ENCODE data around the gene STARD13. TPM values are rescaled to one million over a fixed set of nuclear protein-coding genes. Genes with fewer than 3 reads are reported as not detected.

The STARD13 gene
- total RNA-seq, 2 experiments from 2014 or later = 0.02 to 0.25 TPM

DNA sequence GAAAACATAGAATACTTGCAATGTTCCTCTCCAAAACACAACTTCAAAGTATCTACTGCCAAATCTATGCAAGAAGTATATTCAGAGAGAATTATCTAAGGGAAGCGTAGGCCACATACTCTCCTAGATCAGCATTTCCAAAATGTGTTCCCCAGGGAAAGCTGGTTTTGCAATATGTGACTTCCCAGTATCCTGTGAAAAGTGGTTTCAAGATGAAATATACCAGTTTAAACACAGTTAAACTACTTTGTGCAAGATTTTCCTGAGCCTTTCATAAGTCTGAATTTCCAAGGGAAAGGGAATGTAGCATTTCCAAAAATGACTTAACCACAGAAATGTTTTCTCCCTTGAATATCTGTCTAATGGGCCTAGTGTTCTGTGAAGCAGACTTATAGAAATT is 7.6 kb downstream of the STARD13 start:
- no peaks in the 10 kb centered on the region for H3K9me3 Mint-ChIP-seq
- H3K4me1 Mint-ChIP-seq = no peaks in the 10 kb centered on the region
- DNase-seq = no peak
- POLR2A ChIA-PET = no interaction called here
- peaks cover 12% of the 10 kb centered on the region for H3K27me3 Mint-ChIP-seq
- H3K36me3 Mint-ChIP-seq (ENCODE audit: low read depth) = no peaks in the 10 kb centered on the region
- CTCF ChIA-PET = no interaction called here
- H3K27ac Mint-ChIP-seq = no peak overlapping the region
- H3K4me3 Mint-ChIP-seq = no peak overlapping the region

DNA sequence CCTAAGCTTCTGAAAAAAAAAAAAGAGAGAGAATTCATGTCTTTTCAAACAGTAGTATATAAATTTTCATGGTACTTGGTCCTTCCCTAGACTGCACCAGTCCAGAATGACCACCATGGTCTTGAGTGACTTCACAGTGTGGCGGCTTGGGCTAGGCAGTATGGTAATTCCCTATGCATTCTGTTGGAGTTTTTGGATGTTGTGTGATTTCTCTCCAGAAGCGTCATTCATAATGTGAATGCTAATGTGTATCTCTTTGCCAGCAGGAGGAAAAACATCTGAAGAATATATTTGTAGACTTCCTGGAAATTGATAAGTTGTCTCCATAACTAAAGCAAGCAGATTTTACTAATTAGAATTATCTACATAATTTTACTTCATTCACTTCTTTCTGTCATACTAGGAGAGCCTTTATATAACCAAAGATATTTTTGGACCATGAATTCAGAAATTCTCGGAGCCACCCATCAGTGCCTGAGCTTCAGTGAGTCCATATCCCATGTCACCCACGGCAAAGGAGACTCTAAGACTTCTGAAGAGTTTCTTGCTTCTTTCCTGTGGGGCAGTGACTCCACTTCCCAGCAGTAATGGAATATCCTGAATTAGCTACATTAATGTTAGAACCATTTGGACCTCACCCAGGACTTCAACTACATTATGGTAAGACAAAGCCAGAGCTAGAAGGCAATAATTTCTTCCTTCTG is 8.4 kb downstream of the STARD13 start:
- Mint-ChIP-seq H3K4me3 (no peak overlapping the region), H3K27me3 (peaks cover 18% of the 10 kb centered on the region), H3K36me3 (ENCODE audit: low read depth) (no peaks in the 10 kb centered on the region), H3K9me3 (no peaks in the 10 kb centered on the region), H3K27ac (no peak overlapping the region), H3K4me1 (no peaks in the 10 kb centered on the region)
- POLR2A ChIA-PET = interaction anchor here (0.7 kb wide), 1 partner anchor 120 kb away, joined by 3 read pairs; no protein-coding TSS in a partner anchor
- CTCF ChIA-PET = no interaction called here
- no peak for DNase-seq

DNA sequence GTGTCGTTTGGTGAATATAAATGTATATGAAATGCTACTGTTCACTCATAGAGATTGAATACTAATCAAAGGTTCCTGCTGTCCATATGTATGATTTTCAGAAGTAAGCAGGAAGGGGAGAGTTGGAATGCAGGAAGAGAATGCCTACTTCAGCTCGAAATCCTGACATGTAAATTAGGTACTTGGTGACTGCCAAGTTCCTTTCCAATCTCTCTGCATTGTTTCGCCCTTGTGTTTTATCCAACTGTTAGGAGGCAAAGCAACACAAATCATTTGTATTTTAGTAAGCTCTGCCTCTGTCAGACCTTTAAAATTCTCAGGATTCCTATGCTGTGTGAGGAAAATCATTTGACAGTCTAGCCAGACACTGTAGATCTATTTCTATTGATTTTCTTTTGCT is 9.0 kb downstream of the STARD13 start:
- Mint-ChIP-seq H3K4me1 (no peaks in the 10 kb centered on the region), H3K4me3 (no peak overlapping the region), H3K36me3 (ENCODE audit: low read depth) (no peaks in the 10 kb centered on the region), H3K27me3 (peaks cover 18% of the 10 kb centered on the region), H3K27ac (no peak overlapping the region), H3K9me3 (no peaks in the 10 kb centered on the region)
- ChIA-PET CTCF (no interaction called here), POLR2A (no interaction called here)
- DNase-seq = no peak

DNA sequence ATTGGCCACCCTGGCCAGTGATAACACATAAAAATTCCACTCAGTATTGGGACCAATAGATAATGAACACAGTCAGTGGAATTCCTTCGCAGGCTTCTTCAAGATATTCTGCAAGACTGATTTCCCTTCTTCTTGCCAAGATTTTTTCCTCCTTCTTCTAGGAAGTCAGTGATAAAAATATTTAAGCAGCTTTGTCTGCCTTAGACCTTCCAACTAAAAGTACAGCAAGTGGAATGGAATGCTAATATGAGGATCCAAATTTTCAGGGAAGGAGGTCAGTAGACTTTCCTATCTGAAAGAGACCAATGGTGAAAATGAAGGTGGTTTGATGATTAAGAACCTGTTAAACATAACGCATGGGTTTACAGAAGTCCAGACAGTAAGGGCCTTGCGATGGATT is 9.6 kb downstream of the STARD13 start:
- H3K9me3 Mint-ChIP-seq = no peaks in the 10 kb centered on the region
- POLR2A ChIA-PET = no interaction called here
- no peaks in the 10 kb centered on the region for H3K4me1 Mint-ChIP-seq

DNA sequence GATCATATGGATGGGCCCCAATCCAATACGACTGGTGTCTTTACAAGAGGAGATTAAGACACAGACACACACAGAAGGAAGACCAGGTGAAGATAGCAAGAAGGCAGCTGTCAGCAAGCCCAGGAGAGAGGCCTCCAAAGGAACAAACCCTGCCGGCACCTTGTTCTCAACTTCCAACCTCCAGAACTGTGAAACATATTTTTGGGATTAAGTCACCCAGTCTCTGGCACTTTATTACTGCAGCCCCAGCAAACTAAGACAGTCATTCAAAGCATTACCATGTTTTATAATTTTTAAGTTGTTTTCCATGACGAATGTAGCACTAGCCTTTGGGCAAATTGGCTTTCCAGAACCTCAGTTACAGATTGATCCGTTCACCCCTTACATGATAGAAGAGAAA is 11.3 kb downstream of the STARD13 start:
- H3K27ac Mint-ChIP-seq = no peak overlapping the region
- peaks cover 18% of the 10 kb centered on the region for H3K27me3 Mint-ChIP-seq
- DNase-seq = no peak
- no peaks in the 10 kb centered on the region for H3K4me1 Mint-ChIP-seq
- no peaks in the 10 kb centered on the region for H3K36me3 Mint-ChIP-seq (ENCODE audit: low read depth)
- H3K9me3 Mint-ChIP-seq = no peaks in the 10 kb centered on the region
- CTCF ChIA-PET = no interaction called here
- POLR2A ChIA-PET = no interaction called here
- no peak overlapping the region for H3K4me3 Mint-ChIP-seq

More for the DNA sequence above, 9.6 kb downstream of the STARD13 start:
- H3K27me3 Mint-ChIP-seq = peaks cover 18% of the 10 kb centered on the region
- no peak for DNase-seq
- no peak overlapping the region for H3K27ac Mint-ChIP-seq
- CTCF ChIA-PET = no interaction called here
- H3K4me3 Mint-ChIP-seq = no peak overlapping the region
- no peaks in the 10 kb centered on the region for H3K36me3 Mint-ChIP-seq (ENCODE audit: low read depth)

DNA sequence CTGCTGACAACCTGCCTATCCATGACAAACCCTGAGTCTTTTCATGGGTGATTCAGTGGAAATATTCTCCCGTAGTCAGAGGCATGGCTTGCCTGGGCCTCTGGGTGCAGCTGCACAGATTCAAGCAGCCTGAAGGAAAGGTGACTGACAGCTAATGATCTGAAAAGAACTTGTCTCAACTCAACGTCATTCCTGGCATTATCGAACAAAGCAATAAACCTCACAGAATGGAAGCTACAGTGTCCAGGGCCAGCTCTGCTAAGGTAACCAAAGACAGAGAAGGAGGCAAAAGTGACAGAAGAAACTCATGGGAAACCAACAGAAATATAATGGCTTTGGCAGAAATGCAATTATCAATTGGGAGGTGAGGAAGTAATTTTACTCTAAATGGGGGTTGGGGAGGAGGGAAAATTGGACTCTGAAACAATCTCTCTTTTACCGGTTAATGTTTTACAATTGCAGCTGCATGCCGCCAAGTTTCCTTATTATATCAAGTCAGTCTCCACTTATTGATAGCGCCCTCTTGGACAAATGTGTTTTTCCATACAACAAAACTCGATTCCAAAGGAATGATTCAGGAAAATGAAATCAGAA is 12.9 kb downstream of the STARD13 start:
- no peaks in the 10 kb centered on the region for H3K9me3 Mint-ChIP-seq
- ChIA-PET CTCF (interaction anchor here (0.7 kb wide), 1 partner anchor 35 kb away, joined by 3 read pairs; no protein-coding TSS in a partner anchor), POLR2A (no interaction called here)

DNA sequence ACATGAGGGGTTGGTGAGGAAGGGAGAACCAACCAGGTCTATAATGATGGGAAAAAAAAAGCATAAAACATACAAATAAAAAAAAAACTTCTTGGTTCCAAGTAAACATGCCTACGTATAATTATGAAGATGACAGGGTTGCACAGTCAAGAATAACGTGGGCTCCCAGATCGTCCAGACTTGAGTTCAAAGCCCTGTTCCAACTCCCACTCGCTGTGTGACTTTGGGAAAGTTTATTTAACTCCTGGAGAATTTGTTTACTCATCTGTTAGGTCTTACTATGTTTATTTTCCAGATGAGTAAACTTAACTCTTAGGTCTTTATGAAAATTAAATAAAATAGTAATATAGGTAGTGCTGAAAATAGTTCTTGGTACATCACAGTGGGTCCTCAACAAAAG is 13.8 kb downstream of the STARD13 start:
- ChIA-PET CTCF (interaction anchor here (0.7 kb wide), 1 partner anchor 36 kb away, joined by 3 read pairs; no protein-coding TSS in a partner anchor), POLR2A (no interaction called here)
- no peaks in the 10 kb centered on the region for H3K4me1 Mint-ChIP-seq
- no peaks in the 10 kb centered on the region for H3K9me3 Mint-ChIP-seq
- DNase-seq = no peak
- no peaks in the 10 kb centered on the region for H3K36me3 Mint-ChIP-seq (ENCODE audit: low read depth)
- no peak overlapping the region for H3K4me3 Mint-ChIP-seq
- peaks cover 11% of the 10 kb centered on the region for H3K27me3 Mint-ChIP-seq
- no peak overlapping the region for H3K27ac Mint-ChIP-seq

More for the DNA sequence above, 12.9 kb downstream of the STARD13 start:
- Mint-ChIP-seq H3K27ac (no peak overlapping the region), H3K4me3 (no peak overlapping the region), H3K36me3 (ENCODE audit: low read depth) (no peaks in the 10 kb centered on the region), H3K27me3 (peaks cover 12% of the 10 kb centered on the region), H3K4me1 (no peaks in the 10 kb centered on the region)
- DNase-seq = no peak

DNA sequence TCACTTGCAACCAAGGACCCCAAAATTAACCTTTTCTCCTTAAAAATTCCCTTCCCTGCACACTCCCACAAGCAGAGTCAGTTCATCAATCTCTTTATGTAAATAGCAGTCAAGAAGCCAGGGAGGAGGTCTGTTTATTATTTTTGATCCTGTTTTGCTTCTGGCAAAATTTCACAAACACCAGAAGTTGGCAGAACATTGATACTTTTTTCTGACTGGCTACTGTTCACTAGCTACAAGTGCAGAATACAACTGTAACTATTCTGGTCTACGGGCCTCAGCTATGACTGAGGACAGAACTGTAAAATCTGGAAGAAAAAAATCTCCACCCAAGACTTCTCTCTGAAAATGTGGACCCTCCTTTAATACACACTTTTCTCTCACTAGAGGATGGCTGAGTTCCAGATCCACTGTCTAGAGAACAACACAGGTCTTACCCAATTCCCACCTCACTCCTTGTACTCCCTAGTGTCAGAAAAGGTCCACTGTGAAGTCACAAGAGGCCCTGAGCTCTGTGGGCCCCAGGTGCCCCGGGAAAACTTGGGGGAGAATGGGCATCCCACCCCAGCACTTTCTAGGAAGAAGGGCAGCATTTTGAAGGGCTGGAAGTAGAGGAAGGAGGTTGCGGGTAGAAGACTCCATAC is 14.5 kb downstream of the STARD13 start:
- H3K27ac Mint-ChIP-seq = no peak overlapping the region
- ChIA-PET CTCF (no interaction called here), POLR2A (no interaction called here)
- no peaks in the 10 kb centered on the region for H3K36me3 Mint-ChIP-seq (ENCODE audit: low read depth)
- no peaks in the 10 kb centered on the region for H3K9me3 Mint-ChIP-seq
- no peak for DNase-seq
- no peak overlapping the region for H3K4me3 Mint-ChIP-seq
- no peaks in the 10 kb centered on the region for H3K4me1 Mint-ChIP-seq
- peaks cover 12% of the 10 kb centered on the region for H3K27me3 Mint-ChIP-seq

DNA sequence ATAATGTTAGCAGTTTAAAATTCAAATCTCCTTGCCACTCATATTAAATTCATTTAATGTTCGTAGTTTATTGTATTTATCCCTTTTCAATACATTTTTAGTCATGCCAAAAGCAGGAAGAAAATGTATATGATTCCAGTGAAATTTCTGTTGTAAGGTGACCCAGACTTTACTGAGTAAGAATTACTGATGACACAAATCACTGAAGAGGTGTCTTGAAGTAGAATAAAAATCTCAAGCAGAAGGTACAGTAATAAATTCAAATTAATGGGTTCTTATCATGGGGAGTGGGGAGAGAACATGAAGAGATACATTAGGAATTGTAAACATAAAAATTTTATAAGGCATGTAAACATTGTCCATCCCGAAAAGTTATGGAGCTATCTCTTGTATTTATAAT is 19.9 kb downstream of the STARD13 start:
- Mint-ChIP-seq H3K4me3 (no peak overlapping the region), H3K4me1 (no peaks in the 10 kb centered on the region), H3K9me3 (no peaks in the 10 kb centered on the region), H3K36me3 (ENCODE audit: low read depth) (no peaks in the 10 kb centered on the region), H3K27ac (no peak overlapping the region), H3K27me3 (peaks cover 1% of the 10 kb centered on the region)
- DNase-seq = no peak
- CTCF ChIA-PET = no interaction called here
- POLR2A ChIA-PET = no interaction called here

DNA sequence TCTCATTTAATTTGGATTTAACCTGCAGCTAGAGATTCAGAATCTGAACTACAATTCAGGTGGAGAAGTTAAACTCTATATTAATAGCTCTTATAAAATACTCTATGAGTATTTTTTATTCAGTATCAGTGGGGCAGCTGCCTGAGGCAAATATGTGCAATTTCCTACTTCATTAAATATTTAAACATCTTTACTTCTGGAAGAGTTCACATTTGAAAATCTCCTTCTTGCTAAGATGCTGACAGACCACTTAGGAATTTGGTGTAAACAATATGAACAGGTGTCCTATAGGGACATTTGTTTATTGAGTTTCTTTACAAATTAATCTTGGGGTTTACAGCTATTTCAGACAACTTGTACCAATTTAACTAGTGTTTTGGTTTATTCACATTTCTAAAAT is 20.4 kb downstream of the STARD13 start:
- ChIA-PET CTCF (no interaction called here), POLR2A (no interaction called here)
- H3K4me1 Mint-ChIP-seq = no peaks in the 10 kb centered on the region
- H3K27ac Mint-ChIP-seq = no peak overlapping the region
- H3K9me3 Mint-ChIP-seq = no peaks in the 10 kb centered on the region
- H3K36me3 Mint-ChIP-seq (ENCODE audit: low read depth) = no peaks in the 10 kb centered on the region
- no peak overlapping the region for H3K4me3 Mint-ChIP-seq
- no peak for DNase-seq
- H3K27me3 Mint-ChIP-seq = peaks cover 1% of the 10 kb centered on the region

DNA sequence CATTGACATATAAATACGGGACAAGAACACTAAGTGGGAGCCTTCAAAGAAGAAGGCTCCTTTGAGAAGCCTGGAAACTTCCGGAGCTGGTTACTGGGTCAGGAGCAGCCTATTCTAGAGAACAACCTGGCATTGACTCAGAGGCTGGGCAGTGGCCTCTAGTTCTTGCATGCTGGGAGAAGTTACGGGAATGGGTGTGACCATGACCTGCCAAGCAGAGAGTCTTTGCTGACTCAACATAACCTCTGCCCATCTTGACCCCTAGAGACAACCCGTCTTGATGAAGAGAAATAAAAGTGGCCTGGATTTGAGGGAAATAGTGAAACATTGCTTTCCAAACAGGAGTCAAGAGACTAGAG is 21.0 kb downstream of the STARD13 start:
- Mint-ChIP-seq H3K27me3 (peaks cover 1% of the 10 kb centered on the region), H3K9me3 (no peaks in the 10 kb centered on the region), H3K4me3 (no peak overlapping the region), H3K27ac (no peak overlapping the region), H3K36me3 (ENCODE audit: low read depth) (no peaks in the 10 kb centered on the region), H3K4me1 (no peaks in the 10 kb centered on the region)
- no peak for DNase-seq
- ChIA-PET POLR2A (no interaction called here), CTCF (no interaction called here)

DNA sequence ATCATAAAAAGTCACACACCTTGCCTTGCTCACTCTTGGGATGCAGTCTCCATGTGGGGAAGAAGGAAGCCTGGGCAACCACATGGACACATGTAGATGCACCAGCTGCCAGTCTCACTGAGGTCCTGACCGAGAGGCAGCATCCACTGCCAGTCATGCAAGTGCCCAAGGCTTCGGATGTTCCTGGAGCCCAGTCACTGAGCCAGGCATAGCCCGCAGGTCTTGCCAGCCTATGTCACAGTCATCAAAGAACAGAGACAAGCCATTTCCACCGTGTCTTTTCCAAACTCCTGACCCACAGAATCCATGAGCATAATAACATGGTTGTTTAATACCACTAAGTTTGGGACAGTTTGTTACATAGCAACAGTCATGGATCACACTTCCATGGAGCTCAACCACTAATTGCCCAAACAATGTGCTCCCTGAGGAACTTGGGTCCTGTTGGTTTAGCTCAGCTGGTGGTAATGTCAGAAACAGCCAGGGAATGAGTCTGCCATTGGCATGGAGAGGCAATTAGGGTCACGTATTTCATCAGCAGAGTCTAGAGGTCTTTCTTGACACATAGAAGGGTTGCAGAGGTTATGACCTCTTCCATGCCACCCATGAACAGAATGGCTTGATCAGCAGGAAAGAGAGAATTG is 21.5 kb downstream of the STARD13 start:
- Mint-ChIP-seq H3K36me3 (ENCODE audit: low read depth) (no peaks in the 10 kb centered on the region), H3K4me3 (no peak overlapping the region), H3K27me3 (peaks cover 1% of the 10 kb centered on the region), H3K27ac (no peak overlapping the region), H3K4me1 (no peaks in the 10 kb centered on the region), H3K9me3 (no peaks in the 10 kb centered on the region)
- DNase-seq = no peak
- ChIA-PET POLR2A (no interaction called here), CTCF (no interaction called here)

DNA sequence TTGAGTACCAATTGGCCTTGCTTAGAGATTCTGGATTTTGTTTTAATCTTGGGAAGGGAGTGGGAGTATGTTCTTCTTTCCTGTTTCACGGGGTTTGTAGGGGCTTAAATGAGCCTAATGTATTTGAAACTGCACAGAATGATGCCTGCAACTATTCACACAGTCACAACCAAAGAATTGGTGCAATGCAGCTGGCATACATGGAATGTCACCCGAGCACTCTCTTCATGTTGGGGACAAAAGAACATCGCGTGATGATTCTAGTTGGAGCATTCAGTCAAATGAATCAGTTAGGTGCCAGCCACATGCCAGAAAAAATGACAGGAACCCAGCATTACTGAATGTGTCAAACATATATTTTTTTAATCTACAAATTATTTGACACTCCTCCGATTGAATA is 22.1 kb downstream of the STARD13 start:
- H3K4me3 Mint-ChIP-seq = no peak overlapping the region
- no peak for DNase-seq
- no peaks in the 10 kb centered on the region for H3K4me1 Mint-ChIP-seq
- H3K36me3 Mint-ChIP-seq (ENCODE audit: low read depth) = no peaks in the 10 kb centered on the region
- POLR2A ChIA-PET = no interaction called here
- H3K9me3 Mint-ChIP-seq = no peaks in the 10 kb centered on the region
- CTCF ChIA-PET = no interaction called here
- H3K27ac Mint-ChIP-seq = no peak overlapping the region
- H3K27me3 Mint-ChIP-seq = peaks cover 1% of the 10 kb centered on the region
